Kidney epithelial cell (primary cell): Measurements from ENCODE around the gene MED4. TPM values are rescaled to one million over a fixed set of nuclear protein-coding genes. Genes with fewer than 3 reads are reported as not detected.

Source experiments
- DNase-seq: peaks from one replicate; pipeline ENCODE4 v3.0.0-alpha.2; 2010; ENCODE audit warnings: low read depth
- H3K27me3 ChIP-seq: 2 replicates; pipeline ENCODE4 v1.6.0; 2011; ENCODE audit warnings: low read length; ENCODE audit not compliant: control insufficient read depth, insufficient read depth
- H3K36me3 ChIP-seq: 2 replicates; pipeline ENCODE4 v1.5.1; 2011; ENCODE audit warnings: low read length; ENCODE audit not compliant: control insufficient read depth, insufficient read depth
- H3K4me3 ChIP-seq: 2 replicates; pipeline ENCODE4 v1.5.1; 2011; ENCODE audit warnings: low read depth, mild to moderate bottlenecking, control low read depth, low read length
- CTCF ChIP-seq: IDR thresholded peaks from 2 replicates; pipeline ENCODE4 v1.5.1; 2011; ENCODE audit warnings: mild to moderate bottlenecking, moderate library complexity, low read length, control low read depth, inconsistent platforms; ENCODE audit not compliant: insufficient read depth, poor library complexity, severe bottlenecking
- total RNA-seq: library from RNA; depleted of rRNA; stranded (reverse); fragments of >200 nt; gene quantifications from 2 replicates; pipeline ENCODE4 v1.2.3, GENCODE V29; 2015

MED4 gene
- total RNA-seq, 1 donor from 2014 or later: 39.2 TPM

- H3K4me3 ChIP-seq: no peak overlapping the region
- DNase-seq: no peak
- no peak for TF ChIP-seq CTCF
- no peaks in the 10 kb centered on the region for H3K36me3 ChIP-seq
- H3K27me3 ChIP-seq: no peaks in the 10 kb centered on the region
Measured at GRCh38 chr13:48120241-48120640, 25.3 kb upstream of the MED4 start.

- Histone ChIP-seq H3K36me3 (no peaks in the 10 kb centered on the region), H3K27me3 (no peaks in the 10 kb centered on the region), H3K4me3 (no peak overlapping the region)
- DNase-seq: no peak
- TF ChIP-seq CTCF: no peak
Measured at GRCh38 chr13:48118030-48118429, 23.1 kb upstream of the MED4 start.

- no peak for TF ChIP-seq CTCF
- H3K27me3 ChIP-seq: no peaks in the 10 kb centered on the region
- no peaks in the 10 kb centered on the region for H3K36me3 ChIP-seq
- H3K4me3 ChIP-seq: no peak overlapping the region
- DNase-seq: no peak
Measured at GRCh38 chr13:48116808-48117207, 21.9 kb upstream of the MED4 start.

GRCh38 chr13:48113756-48114130 lies 18.8 kb upstream of the MED4 start:
- Histone ChIP-seq H3K4me3 (no peak overlapping the region), H3K36me3 (no peaks in the 10 kb centered on the region), H3K27me3 (no peaks in the 10 kb centered on the region)
- no peak for TF ChIP-seq CTCF
- no peak for DNase-seq

DNA sequence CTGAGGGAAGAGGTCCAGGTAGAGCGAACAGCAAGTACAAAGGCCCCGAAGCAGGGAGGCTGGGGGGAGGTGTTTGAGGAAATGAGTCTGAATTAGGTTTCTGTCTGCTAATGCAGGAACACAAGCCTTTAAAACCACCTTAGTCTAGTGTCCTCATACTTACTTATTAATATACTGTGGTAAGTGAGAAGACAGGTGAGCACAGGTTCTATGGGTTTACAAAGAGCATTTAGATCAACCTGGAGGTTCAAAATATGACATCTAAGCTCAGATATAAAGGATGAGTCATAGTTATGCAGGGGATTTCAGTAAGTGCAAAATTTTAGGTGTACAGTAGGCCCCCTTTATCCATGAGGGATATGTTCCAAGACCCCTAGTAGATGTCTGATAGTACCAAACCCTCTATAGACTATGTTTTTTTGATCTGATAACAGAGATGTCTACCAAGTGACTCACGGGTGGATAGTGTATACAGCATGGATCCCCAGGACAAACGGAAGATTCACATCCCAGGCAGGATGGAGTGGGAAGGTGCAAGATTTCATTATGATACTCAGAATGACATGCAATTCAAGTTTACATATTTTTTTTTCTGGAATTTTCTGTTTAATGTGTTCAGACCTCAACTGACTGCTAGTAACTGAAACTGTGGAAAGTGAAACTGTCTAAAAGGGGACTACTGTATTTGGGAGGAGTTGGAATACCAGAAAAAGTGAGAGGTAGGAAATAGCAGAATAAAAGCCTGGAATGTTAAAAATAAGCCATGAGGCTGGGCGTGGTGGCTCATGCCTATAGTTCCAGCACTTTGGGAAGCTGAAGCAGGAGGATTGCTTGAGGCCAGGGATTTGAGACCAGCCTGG lies 18.2 kb upstream of the MED4 start:
- Histone ChIP-seq H3K27me3 (no peaks in the 10 kb centered on the region), H3K4me3 (no peak overlapping the region), H3K36me3 (no peaks in the 10 kb centered on the region)
- TF ChIP-seq CTCF: no peak
- no peak for DNase-seq

GRCh38 chr13:48110931-48111721 lies 16.2 kb upstream of the MED4 start:
- DNase-seq: no peak
- no peaks in the 10 kb centered on the region for H3K27me3 ChIP-seq
- no peaks in the 10 kb centered on the region for H3K36me3 ChIP-seq
- no peak for TF ChIP-seq CTCF
- no peak overlapping the region for H3K4me3 ChIP-seq
